Heart right ventricle (tissue), 16 donors: ENCODE results near the gene MEP1A. TPM values are rescaled to one million over a fixed set of nuclear protein-coding genes. Genes with fewer than 3 reads are reported as not detected.

ENCODE experiments used
- ATAC-seq, 8 donors: fragments of 200-7000 bp; cut with Tn5 transposase; one replicate each; pipeline ENCODE4 v1.9.1; 2020; ENCODE audit warnings: mild to moderate bottlenecking in 8 of 8, moderate library complexity in 8 of 8, moderate number of reproducible peaks in 1 of 8
- DNase-seq, 2 donors: peaks; one replicate each; pipeline ENCODE4 v3.0.0-alpha.2; 2020
- H3K27ac ChIP-seq, 10 donors: fragments of 200-600 bp; sonication (generic) in 2 of 10; one replicate each; pipeline versions ENCODE4 v1.5.0 to v1.8.0; 2020 to 2022; ENCODE audit warnings: mild to moderate bottlenecking in 3 of 10
- H3K27me3 ChIP-seq, 7 donors: fragments of 200-600 bp; one replicate each; pipeline ENCODE4 v1.8.0; 2021 to 2022; ENCODE audit warnings: mild to moderate bottlenecking in 2 of 7
- H3K36me3 ChIP-seq, 9 donors: fragments of 200-600 bp; sonication (generic) in 1 of 9; one replicate each; pipeline versions ENCODE4 v1.5.0 to v1.8.0; 2020 to 2022; ENCODE audit warnings: mild to moderate bottlenecking in 2 of 9
- H3K4me1 ChIP-seq, 9 donors: fragments of 200-600 bp; sonication (generic) in 1 of 9; one replicate each; pipeline versions ENCODE4 v1.5.0 to v1.8.0; 2020 to 2022; ENCODE audit warnings: mild to moderate bottlenecking in 4 of 9
- H3K4me3 ChIP-seq, 10 donors: fragments of 200-600 bp; sonication (generic) in 2 of 10; one replicate each; pipeline versions ENCODE4 v1.5.0 to v1.8.0; 2020 to 2022; ENCODE audit warnings: mild to moderate bottlenecking in 7 of 10, moderate library complexity in 2 of 10
- H3K9me3 ChIP-seq, 11 donors: fragments of 200-600 bp in 10 of 11; sonication (generic) in 2 of 11; one replicate each; pipeline versions ENCODE4 v1.5.0 to v1.8.0; 2013 to 2022; ENCODE audit warnings: mild to moderate bottlenecking in 2 of 11, control low read depth in 1 of 11, moderate library complexity in 1 of 11
- WGBS, 2 donors: extraction: QIAGEN DNeasy Blood & Tissue Kit; methylation state at CpG; one replicate each; pipeline ENCODE4 v1.1.7; 2013; ENCODE audit warnings: inconsistent platforms in 1 of 2; 5-methylcytosine and 5-hydroxymethylcytosine counted together
- intact Hi-C, 10 donors: fragments of 100-400 bp; cut with DNase I; formaldehyde crosslinking; loops; one replicate each; pipeline versions ENCODE4 v1.11.1 to v1.14.2; 2022
- polyA plus RNA-seq, 2 donors: library from polyadenylated mRNA; stranded (reverse); fragments of 200-250 nt; gene quantifications; one replicate each; pipeline ENCODE4 v1.2.3, GENCODE V29; 2013
- total RNA-seq, 10 donors: library from RNA; stranded (reverse); fragmentation: NEBNext Ultra II Directional in 3 of 10; extraction: Animal tissue kit (Norgen Biotek cat#: 25700) in 3 of 10; gene quantifications; one replicate each; pipeline versions ENCODE4 v1.2.1 to v1.2.4, GENCODE V29; 2021 to 2023
- TF ChIP-seq, protein P1 (sequence below), 9 donors: fragments of 200-600 bp; sonication (generic) in 2 of 9; IDR thresholded peaks; one replicate each; pipeline versions ENCODE4 v1.5.0 to v1.8.0; 2021 to 2022; ENCODE audit warnings: antibody characterized with exemption in 9 of 9, mild to moderate bottlenecking in 5 of 9, moderate library complexity in 1 of 9
- donor health status: Arrhythmogenic right ventricular cardiomyopathy.
- donor health status: ischemic (EF 13 %, LVEDD 7.1; RV severe dilation, severe dysfunction).
- donor health status: healthy with polysubstance abuse.
- donor health status: DM: no; HTN: yes; CAD: no.
- donor health status: DM: no; HTN: no; CAD: no.
- donor health status: ischemic (EF 25% LVEDD 6.9; RV normal size, moderate dysfunction).
- donor health status: ischemic (EF 25% LVEDD 5.7; RV mildly dilated, moderate dysfunction).
- donor health status: healthy.
- donor health status: DM: yes; HTN: yes; CAD: no.
- donor health status: Ischemic cardiomyopathy.
- donor health status: ischemic (EF 35%, LVEDD 5.7; RV mildly dilated, moderate dysfunction).
- donor health status: nonischemic (EF 11% LVEDD 7.7; RV severe dilation, severe dysfunction).
- donor health status: DM: yes; HTN: yes; CAD: no.
- donor health status: PGD.
- donor health status: ischemic (EF 29% LVEDD 5.4; RV normal size, mild dysfunction).
- donor health status: nonischemic (EF 23%, LVEDD 6.1; RV moderate dilation, normal function).

MEP1A gene
- total and polyA plus RNA-seq, 12 donors = not detected

DNA sequence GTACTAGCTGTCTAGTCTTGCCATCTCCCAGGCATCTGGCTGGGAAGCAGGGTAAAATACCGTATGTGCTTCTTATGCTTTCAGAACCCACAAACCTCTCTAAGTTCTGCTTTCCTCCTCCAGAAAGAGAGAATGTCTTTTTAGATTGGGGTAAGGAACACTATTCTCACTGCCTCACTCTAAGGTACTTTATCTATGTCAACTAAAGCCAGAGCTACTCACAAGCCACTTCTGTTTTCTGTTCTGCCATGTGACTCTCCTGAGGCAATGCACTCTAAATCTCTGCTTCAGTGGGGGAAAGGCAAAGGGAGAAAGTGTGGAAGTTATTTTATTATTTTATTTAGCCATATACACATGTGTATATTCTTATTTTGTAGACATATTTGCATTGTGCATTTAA lies 15.6 kb downstream of the MEP1A start:
- Histone ChIP-seq H3K27ac (no peak overlapping the region), H3K9me3 (peaks cover 0 to 6% (median 0%) of the 10 kb centered on the region in 11 donors), H3K27me3 (peaks cover 0 to 15% (median 7%) of the 10 kb centered on the region in 7 donors), H3K4me3 (no peak overlapping the region), H3K4me1 (no peaks in the 10 kb centered on the region), H3K36me3 (no peaks in the 10 kb centered on the region)
- intact Hi-C loops = no loop called here
- TF ChIP-seq, protein P1, sequence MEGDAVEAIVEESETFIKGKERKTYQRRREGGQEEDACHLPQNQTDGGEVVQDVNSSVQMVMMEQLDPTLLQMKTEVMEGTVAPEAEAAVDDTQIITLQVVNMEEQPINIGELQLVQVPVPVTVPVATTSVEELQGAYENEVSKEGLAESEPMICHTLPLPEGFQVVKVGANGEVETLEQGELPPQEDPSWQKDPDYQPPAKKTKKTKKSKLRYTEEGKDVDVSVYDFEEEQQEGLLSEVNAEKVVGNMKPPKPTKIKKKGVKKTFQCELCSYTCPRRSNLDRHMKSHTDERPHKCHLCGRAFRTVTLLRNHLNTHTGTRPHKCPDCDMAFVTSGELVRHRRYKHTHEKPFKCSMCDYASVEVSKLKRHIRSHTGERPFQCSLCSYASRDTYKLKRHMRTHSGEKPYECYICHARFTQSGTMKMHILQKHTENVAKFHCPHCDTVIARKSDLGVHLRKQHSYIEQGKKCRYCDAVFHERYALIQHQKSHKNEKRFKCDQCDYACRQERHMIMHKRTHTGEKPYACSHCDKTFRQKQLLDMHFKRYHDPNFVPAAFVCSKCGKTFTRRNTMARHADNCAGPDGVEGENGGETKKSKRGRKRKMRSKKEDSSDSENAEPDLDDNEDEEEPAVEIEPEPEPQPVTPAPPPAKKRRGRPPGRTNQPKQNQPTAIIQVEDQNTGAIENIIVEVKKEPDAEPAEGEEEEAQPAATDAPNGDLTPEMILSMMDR (IDR thresholded peaks at IDR 0.05) = no peak
- ATAC-seq (no peak), DNase-seq (no peak)
- 62 to 74% methylated on average over 1 of the region's 1 CpG for WGBS, 2 donors

DNA sequence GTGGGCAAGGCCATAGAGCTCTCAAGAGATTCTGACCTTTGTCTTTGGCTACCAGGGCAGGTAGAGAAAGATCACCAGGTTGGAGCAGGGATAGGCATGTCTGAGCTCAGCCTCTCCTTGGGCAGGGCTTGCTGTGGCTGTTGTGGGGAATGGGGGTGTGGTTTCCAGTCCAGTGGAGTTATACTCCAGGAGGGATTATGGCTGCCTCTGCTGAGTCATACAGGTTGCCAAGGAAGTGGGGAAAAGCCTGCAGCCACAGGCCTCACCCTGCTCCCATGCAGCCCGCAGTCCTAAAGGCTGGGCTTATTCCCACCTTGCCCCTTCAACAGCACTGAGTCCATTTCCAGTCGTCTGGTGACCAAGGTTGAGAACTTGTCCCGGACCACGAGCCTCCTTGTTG lies 21.9 kb downstream of the MEP1A start:
- Histone ChIP-seq H3K9me3 (peaks cover 0 to 6% (median 0%) of the 10 kb centered on the region in 11 donors), H3K27me3 (peaks cover 0 to 4% (median 0%) of the 10 kb centered on the region in 7 donors), H3K4me3 (no peak overlapping the region), H3K36me3 (no peaks in the 10 kb centered on the region), H3K4me1 (no peaks in the 10 kb centered on the region), H3K27ac (no peak overlapping the region)
- ATAC-seq (no peak), DNase-seq (no peak)
- TF ChIP-seq, protein P1 (IDR thresholded peaks at IDR 0.05) = no peak
- intact Hi-C loops = no loop called here
- 63 to 70% methylated on average over 4 of the region's 4 CpGs for WGBS, 2 donors

DNA sequence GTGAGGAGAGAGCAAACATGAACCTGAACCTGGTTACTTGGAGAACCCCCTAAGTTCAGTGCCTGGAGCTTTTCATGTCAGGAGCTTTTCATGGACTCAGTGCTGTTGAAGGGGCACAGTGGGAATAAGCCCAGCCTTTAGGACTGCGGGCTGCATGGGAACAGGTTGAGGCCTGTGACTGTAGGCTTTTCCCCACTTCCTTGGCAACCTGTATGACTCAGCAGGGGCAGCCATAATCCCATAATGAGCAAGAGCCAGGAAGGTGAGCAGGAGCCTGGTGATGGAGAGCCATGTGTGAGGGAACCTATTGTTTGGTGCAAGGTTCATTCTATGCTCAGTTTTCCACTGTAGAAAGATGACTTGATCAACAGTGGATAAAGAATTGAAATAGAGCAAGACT lies 23.4 kb downstream of the MEP1A start:
- Histone ChIP-seq H3K36me3 (no peaks in the 10 kb centered on the region), H3K27ac (no peak overlapping the region), H3K27me3 (peaks cover 0 to 4% (median 0%) of the 10 kb centered on the region in 7 donors), H3K9me3 (peaks cover 0 to 6% (median 0%) of the 10 kb centered on the region in 11 donors), H3K4me3 (no peak overlapping the region), H3K4me1 (no peaks in the 10 kb centered on the region)
- no peak for ATAC-seq
- DNase-seq = no peak
- intact Hi-C loops = no loop called here
- 100% methylated on average over 1 of the region's 1 CpG for WGBS, 2 donors
- TF ChIP-seq, protein P1 (IDR thresholded peaks at IDR 0.05) = no peak

DNA sequence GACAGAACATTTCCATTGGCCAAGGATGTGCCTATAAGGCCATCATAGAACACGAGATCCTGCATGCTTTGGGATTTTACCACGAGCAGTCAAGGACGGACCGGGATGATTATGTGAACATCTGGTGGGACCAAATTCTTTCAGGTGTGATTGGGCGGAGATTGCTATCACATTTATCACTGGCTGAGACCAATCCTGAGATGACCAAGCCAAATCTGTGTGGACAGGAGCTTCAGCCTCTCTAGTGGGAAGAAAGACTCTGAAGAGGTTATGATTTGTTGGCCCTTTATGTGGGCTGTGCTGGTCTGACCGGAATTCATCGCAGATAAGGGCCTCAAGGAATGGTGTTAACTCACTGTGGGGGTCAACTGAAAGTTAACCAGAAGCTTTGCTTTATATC lies 26.4 kb downstream of the MEP1A start:
- Histone ChIP-seq H3K27ac (no peak overlapping the region), H3K9me3 (no peaks in the 10 kb centered on the region), H3K27me3 (peaks cover 0 to 4% (median 0%) of the 10 kb centered on the region in 7 donors), H3K4me1 (no peaks in the 10 kb centered on the region), H3K36me3 (no peaks in the 10 kb centered on the region), H3K4me3 (no peak overlapping the region)
- intact Hi-C loops = no loop called here
- ATAC-seq = no peak
- DNase-seq = no peak
- 74 to 77% methylated on average over 7 of the region's 7 CpGs for WGBS, 2 donors
- TF ChIP-seq, protein P1 (IDR thresholded peaks at IDR 0.05) = no peak
